Measurements from ENCODE around the gene GADD45A.

DNA sequence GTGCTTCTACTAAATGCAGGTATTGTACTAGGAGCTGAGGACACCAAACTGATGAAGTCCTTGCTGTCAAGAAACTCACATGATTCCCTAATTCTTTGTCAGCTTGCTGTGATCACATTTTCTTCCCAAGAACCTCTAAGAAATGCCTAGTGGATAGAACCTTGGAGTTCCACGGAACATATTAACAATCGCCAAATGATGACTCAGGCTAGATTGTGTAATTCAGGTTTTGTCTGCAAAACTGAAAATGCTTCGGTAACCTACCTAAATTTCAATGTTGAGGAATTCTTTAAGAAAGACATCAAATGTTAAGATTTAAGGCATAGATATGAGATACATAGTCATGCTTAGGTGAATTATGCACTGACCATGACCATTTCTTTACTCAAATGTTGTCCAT is 1.7 kb upstream of the GADD45A start:
- TF ChIP-seq, protein P1, sequence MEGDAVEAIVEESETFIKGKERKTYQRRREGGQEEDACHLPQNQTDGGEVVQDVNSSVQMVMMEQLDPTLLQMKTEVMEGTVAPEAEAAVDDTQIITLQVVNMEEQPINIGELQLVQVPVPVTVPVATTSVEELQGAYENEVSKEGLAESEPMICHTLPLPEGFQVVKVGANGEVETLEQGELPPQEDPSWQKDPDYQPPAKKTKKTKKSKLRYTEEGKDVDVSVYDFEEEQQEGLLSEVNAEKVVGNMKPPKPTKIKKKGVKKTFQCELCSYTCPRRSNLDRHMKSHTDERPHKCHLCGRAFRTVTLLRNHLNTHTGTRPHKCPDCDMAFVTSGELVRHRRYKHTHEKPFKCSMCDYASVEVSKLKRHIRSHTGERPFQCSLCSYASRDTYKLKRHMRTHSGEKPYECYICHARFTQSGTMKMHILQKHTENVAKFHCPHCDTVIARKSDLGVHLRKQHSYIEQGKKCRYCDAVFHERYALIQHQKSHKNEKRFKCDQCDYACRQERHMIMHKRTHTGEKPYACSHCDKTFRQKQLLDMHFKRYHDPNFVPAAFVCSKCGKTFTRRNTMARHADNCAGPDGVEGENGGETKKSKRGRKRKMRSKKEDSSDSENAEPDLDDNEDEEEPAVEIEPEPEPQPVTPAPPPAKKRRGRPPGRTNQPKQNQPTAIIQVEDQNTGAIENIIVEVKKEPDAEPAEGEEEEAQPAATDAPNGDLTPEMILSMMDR (IDR thresholded peaks at IDR 0.05): no peak
- no peak for TF ChIP-seq POLR2A (IDR thresholded peaks at IDR 0.05)

Data from testis (tissue), 2 donors.